ENCODE data around the gene CTAGE9.

DNA sequence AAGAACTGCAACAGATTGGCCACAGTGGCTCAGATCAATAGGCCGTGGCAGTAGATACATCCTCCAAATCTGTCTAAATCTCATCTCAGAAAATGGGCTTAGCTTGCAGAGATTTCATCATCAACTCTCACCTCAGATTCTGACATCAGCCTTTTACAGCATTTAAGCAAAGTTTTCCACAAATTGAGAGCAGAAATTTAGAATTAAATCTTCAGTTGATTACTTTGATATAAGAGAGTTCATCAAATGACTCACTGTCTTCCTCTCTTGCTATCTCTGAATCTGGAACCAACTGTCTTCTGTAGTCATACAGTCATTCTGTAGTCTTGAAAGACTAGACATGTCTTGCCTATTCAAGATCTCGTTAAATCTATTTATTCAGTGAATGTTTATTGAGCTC, 45.2 kb upstream of the CTAGE9 start:
- TF ChIP-seq, protein P1, sequence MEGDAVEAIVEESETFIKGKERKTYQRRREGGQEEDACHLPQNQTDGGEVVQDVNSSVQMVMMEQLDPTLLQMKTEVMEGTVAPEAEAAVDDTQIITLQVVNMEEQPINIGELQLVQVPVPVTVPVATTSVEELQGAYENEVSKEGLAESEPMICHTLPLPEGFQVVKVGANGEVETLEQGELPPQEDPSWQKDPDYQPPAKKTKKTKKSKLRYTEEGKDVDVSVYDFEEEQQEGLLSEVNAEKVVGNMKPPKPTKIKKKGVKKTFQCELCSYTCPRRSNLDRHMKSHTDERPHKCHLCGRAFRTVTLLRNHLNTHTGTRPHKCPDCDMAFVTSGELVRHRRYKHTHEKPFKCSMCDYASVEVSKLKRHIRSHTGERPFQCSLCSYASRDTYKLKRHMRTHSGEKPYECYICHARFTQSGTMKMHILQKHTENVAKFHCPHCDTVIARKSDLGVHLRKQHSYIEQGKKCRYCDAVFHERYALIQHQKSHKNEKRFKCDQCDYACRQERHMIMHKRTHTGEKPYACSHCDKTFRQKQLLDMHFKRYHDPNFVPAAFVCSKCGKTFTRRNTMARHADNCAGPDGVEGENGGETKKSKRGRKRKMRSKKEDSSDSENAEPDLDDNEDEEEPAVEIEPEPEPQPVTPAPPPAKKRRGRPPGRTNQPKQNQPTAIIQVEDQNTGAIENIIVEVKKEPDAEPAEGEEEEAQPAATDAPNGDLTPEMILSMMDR (IDR thresholded peaks at IDR 0.05): no peak
- TF ChIP-seq EZH2 (IDR thresholded peaks at IDR 0.05; ENCODE audit: borderline replicate concordance, insufficient read depth, low read depth, low read length, poor library complexity, severe bottlenecking): no peak
